HUES64 (cell line): ENCODE results near the gene RPAP3.
A peak's percentile ranks its signal among the peaks of the same experiment; 100 is the strongest.

Source experiments
- H3K27ac ChIP-seq: 2 replicates; pipeline ENCODE4 v1.7.0; 2013; ENCODE audit warnings: low read depth, low read length, inconsistent platforms
- H3K27me3 ChIP-seq: 2 replicates; pipeline ENCODE4 v1.6.1; 2013; ENCODE audit warnings: mild to moderate bottlenecking, low read length; ENCODE audit not compliant: insufficient read depth
- H3K36me3 ChIP-seq: 2 replicates; pipeline ENCODE4 v1.6.1; 2013; ENCODE audit warnings: mild to moderate bottlenecking, low read length; ENCODE audit not compliant: insufficient read depth
- H3K4me1 ChIP-seq: 2 replicates; pipeline ENCODE4 v1.6.1; 2013; ENCODE audit warnings: mild to moderate bottlenecking, low read length, moderate library complexity; ENCODE audit not compliant: insufficient read depth
- H3K4me3 ChIP-seq: 2 replicates; pipeline ENCODE4 v1.5.1; 2013; ENCODE audit warnings: mild to moderate bottlenecking, low read length, moderate library complexity
- H3K9ac ChIP-seq: 2 replicates; pipeline ENCODE4 v1.6.1; 2013; ENCODE audit warnings: mild to moderate bottlenecking, low read depth, low read length
- H3K9me3 ChIP-seq: 2 replicates; pipeline ENCODE4 v1.6.1; 2013; ENCODE audit warnings: low read depth, low read length; ENCODE audit not compliant: insufficient read depth
- WGBS: fragments of 150-250, 120-280 bp; methylation state at CpG from one replicate; pipeline ENCODE4 v1.1.7; 2013; ENCODE audit warnings: missing lambda C conversion rate; 5-methylcytosine and 5-hydroxymethylcytosine counted together

The RPAP3 gene

DNA sequence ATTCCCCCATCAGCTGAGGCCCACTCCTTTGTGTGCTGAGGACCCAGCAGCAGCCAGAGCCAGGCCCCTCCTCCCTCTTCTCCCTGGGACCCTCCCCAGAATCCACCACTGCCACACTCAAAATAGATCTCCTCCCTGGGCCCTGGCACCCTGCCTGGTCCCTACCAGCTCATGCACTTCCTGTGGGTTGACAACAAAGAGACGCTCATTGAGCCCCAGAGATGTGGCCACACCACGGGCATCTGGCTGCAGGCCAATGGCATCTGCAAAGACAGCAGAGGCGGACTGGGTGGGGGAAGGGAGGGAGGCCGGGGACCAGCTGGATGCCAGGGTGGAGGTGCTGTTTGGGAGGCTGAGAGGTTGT lies 35.5 kb upstream of the RPAP3 start:
- Histone ChIP-seq H3K4me1 (peaks cover 3% of the 10 kb centered on the region; the same call in 1 of the 2 replicates), H3K9ac (no peak overlapping the region), H3K4me3 (no peak overlapping the region), H3K36me3 (no peaks in the 10 kb centered on the region), H3K27me3 (no peaks in the 10 kb centered on the region), H3K27ac (no peak overlapping the region), H3K9me3 (no peaks in the 10 kb centered on the region)
- 70% methylated on average over 4 of the region's 4 CpGs for WGBS

DNA sequence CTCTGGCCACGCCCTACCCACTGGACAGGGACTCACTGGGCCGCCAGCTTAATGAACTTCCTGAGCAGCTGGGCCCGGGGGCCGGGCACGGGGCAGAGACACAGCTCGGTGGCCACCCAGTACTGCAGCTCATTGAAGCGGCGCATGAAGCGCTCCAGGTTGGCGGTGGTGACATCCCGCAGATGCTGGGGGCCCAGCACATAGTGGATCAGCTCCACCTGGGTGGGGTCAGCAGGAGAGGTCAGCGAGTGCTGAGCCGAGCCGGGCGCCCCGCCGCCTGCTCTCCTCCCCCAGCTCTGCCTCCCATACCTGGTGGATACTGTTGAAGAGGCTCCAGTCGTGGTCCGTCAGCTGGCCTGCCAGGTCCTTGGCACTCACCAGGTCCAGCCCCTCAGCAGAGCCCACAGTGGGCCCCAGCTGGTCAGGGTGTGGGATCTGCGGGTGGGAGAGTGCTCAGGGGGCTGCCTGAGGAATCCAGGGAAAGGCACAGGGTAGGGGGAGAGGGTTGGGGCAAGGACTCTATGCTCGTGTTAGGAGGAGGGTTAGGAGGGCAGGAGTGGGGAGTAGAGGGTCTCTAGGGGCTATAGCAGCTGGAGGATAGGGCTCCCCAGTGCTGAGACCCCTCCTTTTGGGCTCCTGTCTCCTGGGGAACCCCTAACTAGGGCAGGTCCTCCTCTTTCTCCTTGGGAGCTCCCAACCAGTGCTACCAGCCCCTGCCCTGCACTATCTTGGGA lies 34.9 kb upstream of the RPAP3 start:
- 88% methylated on average over 21 of the region's 21 CpGs for WGBS
- H3K27me3 ChIP-seq, result no peaks in the 10 kb centered on the region
- no peak overlapping the region for H3K27ac ChIP-seq
- no peak overlapping the region for H3K4me3 ChIP-seq
- H3K9me3 ChIP-seq, result no peaks in the 10 kb centered on the region
- no peaks in the 10 kb centered on the region for H3K36me3 ChIP-seq
- peaks cover 3% of the 10 kb centered on the region; the same call in 1 of the 2 replicates for H3K4me1 ChIP-seq
- H3K9ac ChIP-seq, result no peak overlapping the region

DNA sequence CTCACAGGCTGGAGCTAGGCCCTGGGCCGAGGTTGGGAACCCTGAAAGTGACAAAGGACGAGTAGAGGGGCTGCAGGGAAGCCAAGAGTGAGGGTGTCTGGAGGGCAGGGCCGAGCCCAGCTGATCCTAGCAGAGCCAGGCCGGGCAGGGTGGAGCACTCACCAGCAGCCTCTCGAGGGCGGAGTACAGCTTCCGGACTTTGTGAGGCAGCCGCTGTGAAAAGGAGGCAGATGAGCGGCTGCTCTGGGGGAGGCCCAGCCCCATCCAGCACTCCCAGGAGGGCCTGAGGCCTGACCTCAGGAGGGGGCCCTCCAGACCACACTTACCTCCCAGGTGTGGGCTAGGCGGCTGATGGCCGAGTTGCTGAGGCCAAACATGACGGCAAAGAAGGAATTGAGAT lies 34.1 kb upstream of the RPAP3 start:
- H3K36me3 ChIP-seq, result no peaks in the 10 kb centered on the region
- H3K9ac ChIP-seq, result no peak overlapping the region
- H3K27me3 ChIP-seq, result no peaks in the 10 kb centered on the region
- H3K9me3 ChIP-seq, result no peaks in the 10 kb centered on the region
- peaks cover 9% of the 10 kb centered on the region for H3K4me1 ChIP-seq
- 78% methylated on average over 12 of the region's 12 CpGs for WGBS
- no peak overlapping the region for H3K27ac ChIP-seq
- H3K4me3 ChIP-seq, result no peak overlapping the region

DNA sequence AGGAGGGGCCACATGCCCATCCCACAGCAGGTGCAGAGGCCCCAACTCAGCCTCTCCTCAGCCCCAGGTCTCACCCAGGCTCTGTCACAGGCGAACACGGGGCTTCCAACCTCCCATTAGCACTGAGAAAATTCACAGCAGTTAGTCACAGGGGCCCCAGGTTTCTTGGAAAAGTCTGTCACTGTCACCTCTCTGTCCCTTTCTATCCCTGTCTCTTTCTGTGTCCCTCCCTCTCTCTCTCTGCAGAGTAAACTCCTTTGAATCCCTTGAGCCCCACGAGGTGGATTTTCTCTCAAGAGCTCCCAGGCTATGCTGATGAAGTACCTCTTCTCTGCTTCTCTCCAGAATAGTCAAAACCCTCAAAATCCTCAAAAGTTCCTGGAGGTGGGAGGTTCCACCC lies 33.5 kb upstream of the RPAP3 start:
- no peaks in the 10 kb centered on the region for H3K27me3 ChIP-seq
- 87% methylated on average over 3 of the region's 3 CpGs for WGBS
- H3K4me1 ChIP-seq, result peaks cover 15% of the 10 kb centered on the region
- H3K9me3 ChIP-seq, result no peaks in the 10 kb centered on the region
- H3K27ac ChIP-seq, result no peak overlapping the region
- H3K36me3 ChIP-seq, result no peaks in the 10 kb centered on the region
- no peak overlapping the region for H3K4me3 ChIP-seq
- H3K9ac ChIP-seq, result no peak overlapping the region; the same call in 1 of the 2 replicates

DNA sequence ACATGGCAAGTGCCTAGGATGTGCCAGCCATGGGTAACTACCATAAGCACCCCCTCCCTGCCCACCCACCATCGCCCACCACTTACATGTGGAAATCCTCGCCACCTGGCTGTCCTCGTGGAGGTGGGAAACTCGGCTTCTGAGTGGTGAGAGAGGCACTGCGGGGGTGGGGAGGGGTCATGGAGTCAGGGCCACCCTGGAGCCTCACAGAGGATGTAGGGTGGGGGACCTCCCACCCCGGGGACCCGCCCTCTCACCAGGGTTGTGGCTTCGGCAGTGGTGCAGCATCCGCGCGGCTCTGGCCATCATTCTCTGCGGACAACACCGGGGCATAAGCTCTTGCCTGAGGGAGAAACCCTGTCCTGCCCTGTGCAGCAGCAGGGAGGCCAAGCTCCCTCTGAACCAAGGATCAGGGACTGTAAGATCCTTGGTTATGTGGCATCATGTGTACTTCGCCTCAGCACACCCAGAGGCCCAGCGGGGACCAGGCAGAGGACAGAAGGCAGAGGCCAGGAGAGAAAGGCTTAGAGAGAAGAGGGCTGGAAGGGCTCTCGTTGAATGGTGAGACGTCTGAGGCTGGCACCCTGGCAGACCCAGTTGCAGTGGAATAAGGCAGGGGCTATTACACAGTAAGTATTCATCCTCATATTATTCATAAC lies 32.2 kb upstream of the RPAP3 start:
- Histone ChIP-seq H3K36me3 (no peaks in the 10 kb centered on the region), H3K9me3 (no peaks in the 10 kb centered on the region), H3K27me3 (no peaks in the 10 kb centered on the region), H3K9ac (no peak overlapping the region), H3K4me1 (peaks cover 17% of the 10 kb centered on the region), H3K4me3 (no peak overlapping the region), H3K27ac (no peak overlapping the region)
- 90% methylated on average over 17 of the region's 17 CpGs for WGBS

DNA sequence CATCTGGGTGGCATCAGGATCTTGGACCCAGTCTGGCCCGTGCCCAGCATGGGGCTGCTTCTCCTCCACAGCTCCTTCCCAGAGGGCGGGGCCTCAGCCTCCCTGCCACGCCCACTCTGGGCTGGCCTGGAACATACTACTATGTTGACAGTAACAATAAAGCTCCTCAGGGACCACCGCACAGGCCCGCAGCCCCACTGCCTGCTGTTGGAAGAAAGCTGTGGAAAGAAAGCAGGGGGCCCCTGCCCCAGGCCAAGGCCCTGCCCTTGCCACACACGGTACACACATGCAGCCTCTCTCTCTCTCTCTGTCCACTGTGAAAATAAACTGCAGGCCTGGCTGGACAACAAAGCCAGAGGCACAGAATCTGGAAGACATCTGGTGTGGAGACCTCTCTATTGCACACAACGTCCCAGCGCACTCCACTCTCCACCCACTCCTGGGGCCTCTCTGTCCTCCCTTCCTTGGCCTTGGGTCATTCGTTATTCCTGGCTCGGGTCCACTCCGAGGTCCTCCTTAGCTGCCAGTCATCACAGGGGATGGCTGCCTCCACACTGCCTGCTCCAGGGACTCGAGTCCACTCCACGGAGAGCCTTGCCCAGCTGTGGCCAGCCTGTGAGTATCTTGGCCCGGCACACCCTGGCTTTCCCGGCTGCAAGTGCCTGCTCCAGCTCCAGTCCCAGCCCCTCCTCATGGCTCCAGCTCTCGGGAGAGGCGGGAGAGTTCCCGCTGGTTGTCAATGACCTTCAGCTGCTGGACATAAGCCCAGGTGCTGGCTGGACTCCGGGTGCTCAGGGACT lies 31.2 kb upstream of the RPAP3 start:
- Histone ChIP-seq H3K4me1 (peaks cover 17% of the 10 kb centered on the region), H3K36me3 (no peaks in the 10 kb centered on the region), H3K4me3 (no peak overlapping the region), H3K27ac (no peak overlapping the region), H3K27me3 (no peaks in the 10 kb centered on the region), H3K9me3 (no peaks in the 10 kb centered on the region), H3K9ac (no peak overlapping the region)
- WGBS, result 90% methylated on average over 19 of the region's 19 CpGs

DNA sequence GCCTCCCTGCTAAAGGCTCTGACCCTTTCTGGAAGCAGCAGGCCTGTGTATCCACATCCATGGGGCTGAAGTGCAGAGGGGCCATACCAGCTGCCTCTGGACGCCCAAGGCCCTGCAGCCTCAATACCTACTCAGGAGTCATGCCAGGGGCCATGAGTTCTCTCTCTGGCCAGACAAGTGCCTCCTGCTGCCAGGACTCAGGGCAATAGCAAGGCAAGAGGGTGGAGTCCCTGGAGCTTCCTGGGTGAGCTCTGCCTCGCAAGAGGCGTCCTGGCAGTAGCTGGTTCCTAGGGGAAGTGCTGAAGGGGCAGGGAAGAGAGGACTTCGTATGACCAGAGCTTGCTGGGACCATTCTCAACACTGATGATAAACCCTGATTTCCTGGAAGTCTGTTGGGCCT lies 30.4 kb upstream of the RPAP3 start:
- peaks cover 17% of the 10 kb centered on the region for H3K4me1 ChIP-seq
- WGBS, result 93% methylated on average over 4 of the region's 4 CpGs
- H3K27ac ChIP-seq, result no peak overlapping the region
- no peaks in the 10 kb centered on the region for H3K36me3 ChIP-seq
- no peaks in the 10 kb centered on the region for H3K9me3 ChIP-seq
- no peak overlapping the region for H3K9ac ChIP-seq
- H3K27me3 ChIP-seq, result no peaks in the 10 kb centered on the region
- no peak overlapping the region for H3K4me3 ChIP-seq

DNA sequence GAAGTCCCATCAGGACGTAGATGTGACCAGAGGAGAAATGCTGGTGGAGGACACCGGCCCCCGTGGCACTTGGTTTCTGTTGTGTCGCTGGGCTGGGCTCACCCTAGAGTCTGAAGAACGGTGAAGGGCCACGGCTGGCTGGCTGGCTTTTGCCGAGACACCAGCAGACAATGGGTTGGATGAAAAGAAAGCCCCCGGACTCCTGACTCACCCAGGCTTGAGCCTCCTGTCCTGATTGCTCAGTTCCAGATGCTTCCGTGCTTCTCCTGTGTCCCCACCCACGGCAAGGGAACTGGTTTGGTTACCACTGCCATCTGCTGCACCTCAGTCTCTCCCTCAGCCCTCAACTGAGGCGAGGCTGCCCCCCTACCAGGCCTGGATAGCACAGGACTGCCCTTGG lies 29.8 kb upstream of the RPAP3 start:
- WGBS, result 92% methylated on average over 11 of the region's 11 CpGs
- Histone ChIP-seq H3K9ac (no peak overlapping the region), H3K4me3 (no peak overlapping the region), H3K9me3 (no peaks in the 10 kb centered on the region), H3K27me3 (no peaks in the 10 kb centered on the region), H3K36me3 (no peaks in the 10 kb centered on the region), H3K27ac (no peak overlapping the region), H3K4me1 (peaks cover 17% of the 10 kb centered on the region)

DNA sequence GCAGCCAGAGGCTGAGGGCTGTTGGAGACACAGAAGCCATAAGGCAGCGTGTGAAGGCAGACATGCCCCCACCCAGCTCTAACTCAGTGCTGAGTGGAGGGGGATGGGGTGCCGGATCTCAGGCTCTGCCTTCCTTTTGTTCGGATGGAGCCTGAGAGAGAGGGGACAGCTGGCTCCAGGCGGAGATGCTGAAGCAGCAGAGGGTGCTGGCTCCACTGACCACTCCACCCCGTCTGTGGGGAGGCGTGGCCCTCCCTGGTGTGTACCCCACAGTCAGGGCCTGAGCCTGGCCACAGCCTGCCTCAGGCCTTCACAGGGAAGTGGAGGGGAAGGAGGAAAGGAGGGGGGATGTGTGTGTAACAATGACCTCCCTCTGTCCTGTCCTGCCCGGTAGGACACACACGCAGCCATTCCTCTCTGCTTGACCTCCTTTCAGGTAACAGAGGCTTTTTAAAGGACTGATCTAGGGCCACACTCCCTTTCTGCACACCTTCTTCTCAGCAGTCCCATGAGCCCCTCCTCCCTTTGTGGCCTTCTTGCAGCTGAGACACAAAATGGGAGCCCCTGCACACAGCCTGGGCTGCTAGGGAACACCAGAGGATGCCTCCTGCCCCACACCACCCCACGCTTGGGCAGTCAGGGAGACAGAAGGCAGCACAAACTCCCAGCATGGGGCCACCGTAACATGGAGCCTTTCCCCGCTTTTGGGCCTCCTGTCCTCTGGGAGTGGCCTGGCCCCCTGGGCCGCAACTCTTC lies 29.1 kb upstream of the RPAP3 start:
- no peak overlapping the region for H3K4me3 ChIP-seq
- no peaks in the 10 kb centered on the region for H3K9me3 ChIP-seq
- no peaks in the 10 kb centered on the region for H3K36me3 ChIP-seq
- no peaks in the 10 kb centered on the region for H3K27me3 ChIP-seq
- H3K4me1 ChIP-seq, result peaks cover 17% of the 10 kb centered on the region
- WGBS, result 44% methylated on average over 12 of the region's 12 CpGs
- peak overlapping the region; percentile 9; the same call in 1 of the 2 replicates for H3K27ac ChIP-seq
- no peak overlapping the region; the same call in 1 of the 2 replicates for H3K9ac ChIP-seq

DNA sequence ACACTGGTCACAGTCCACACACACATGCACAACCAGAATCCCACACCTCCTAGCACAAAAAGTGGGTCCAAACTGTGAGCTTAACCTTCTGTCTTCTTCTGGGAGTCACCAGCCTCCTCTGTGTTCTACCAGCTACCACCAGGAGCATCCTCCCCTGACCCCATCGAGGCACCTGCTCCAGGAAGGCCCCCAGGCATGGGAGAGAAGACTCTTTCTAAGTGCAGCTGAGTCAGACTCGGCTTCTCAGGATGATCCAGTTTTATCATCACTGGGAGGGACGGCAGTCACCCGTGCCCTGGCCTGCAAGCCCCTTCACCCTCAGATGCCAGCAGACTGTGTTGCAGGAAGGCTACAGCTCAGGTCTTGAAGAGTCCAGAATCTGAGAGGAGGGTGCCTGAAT lies 27.3 kb upstream of the RPAP3 start:
- Histone ChIP-seq H3K27ac (no peak overlapping the region), H3K36me3 (no peaks in the 10 kb centered on the region), H3K9ac (no peak overlapping the region), H3K4me1 (peaks cover 17% of the 10 kb centered on the region), H3K4me3 (no peak overlapping the region), H3K27me3 (no peaks in the 10 kb centered on the region), H3K9me3 (no peaks in the 10 kb centered on the region)
- 90% methylated on average over 4 of the region's 4 CpGs for WGBS

DNA sequence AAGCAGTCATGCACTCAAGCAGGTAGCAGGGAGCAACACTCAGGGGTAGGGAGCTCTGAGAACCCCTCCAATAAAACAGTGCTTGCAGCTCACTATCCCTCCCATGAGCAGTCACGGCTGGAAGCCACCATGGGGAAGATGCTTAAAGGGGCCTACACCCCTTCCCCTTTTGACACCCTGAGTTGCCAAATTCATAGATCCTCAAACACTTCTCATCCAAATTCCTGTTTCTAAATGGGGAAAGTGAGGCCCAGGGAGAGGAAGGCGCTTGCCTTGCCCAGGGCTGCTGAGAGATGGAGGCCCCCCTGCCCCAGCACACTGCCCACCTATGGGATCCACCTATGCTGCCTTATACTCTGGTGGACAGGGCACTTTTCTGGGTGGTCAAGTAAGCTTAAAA lies 26.7 kb upstream of the RPAP3 start:
- peaks cover 17% of the 10 kb centered on the region for H3K4me1 ChIP-seq
- H3K27ac ChIP-seq, result no peak overlapping the region
- H3K27me3 ChIP-seq, result no peaks in the 10 kb centered on the region
- H3K9ac ChIP-seq, result no peak overlapping the region
- 72% methylated on average over 1 of the region's 2 CpGs for WGBS
- H3K4me3 ChIP-seq, result no peak overlapping the region
- H3K9me3 ChIP-seq, result no peaks in the 10 kb centered on the region
- H3K36me3 ChIP-seq, result no peaks in the 10 kb centered on the region
